Loucy (cell line): ENCODE data around the gene COG8.

ENCODE experiments used
- H2AFZ ChIP-seq: fragments of 200-600 bp; sonication (generic); 2 replicates; pipeline ENCODE4 v1.6.0; 2016; ENCODE audit warnings: antibody characterized with exemption, mild to moderate bottlenecking, low read length, moderate library complexity
- H3F3A ChIP-seq: fragments of 200-600 bp; 2 replicates; pipeline ENCODE4 v1.6.0; 2016; ENCODE audit warnings: antibody characterized with exemption, low read depth, mild to moderate bottlenecking
- H3K27me3 ChIP-seq: fragments of 200-600 bp; sonication (generic); 2 replicates; pipeline ENCODE4 v1.6.1; 2014; ENCODE audit warnings: low read length, mild to moderate bottlenecking; ENCODE audit not compliant: insufficient read depth, poor library complexity, severe bottlenecking
- H3K36me3 ChIP-seq: fragments of 200-600 bp; sonication (generic); 2 replicates; pipeline ENCODE4 v1.6.1; 2016; ENCODE audit warnings: low read length; ENCODE audit not compliant: insufficient read depth
- H3K4me1 ChIP-seq: fragments of 200-600 bp; sonication (generic); 2 replicates; pipeline ENCODE4 v1.5.1; 2014; ENCODE audit warnings: low read length, mild to moderate bottlenecking; ENCODE audit not compliant: insufficient read depth, poor library complexity, severe bottlenecking
- H3K4me2 ChIP-seq: fragments of 200-600 bp; sonication (generic); 2 replicates; pipeline ENCODE4 v1.6.0; 2014; ENCODE audit warnings: antibody characterized with exemption, low read length, low read depth, mild to moderate bottlenecking; ENCODE audit not compliant: poor library complexity, severe bottlenecking
- H3K4me3 ChIP-seq: fragments of 200-600 bp; sonication (generic); 2 replicates; pipeline ENCODE4 v1.5.1; 2014; ENCODE audit warnings: low read length, mild to moderate bottlenecking, mixed read lengths; ENCODE audit not compliant: poor library complexity, severe bottlenecking
- H3K79me2 ChIP-seq: fragments of 200-600 bp; sonication (generic); 2 replicates; pipeline ENCODE4 v1.6.1; 2014; ENCODE audit warnings: low read length; ENCODE audit not compliant: insufficient read depth
- H3K9ac ChIP-seq: fragments of 200-600 bp; sonication (generic); 2 replicates; pipeline ENCODE4 v1.6.0; 2014; ENCODE audit warnings: mild to moderate bottlenecking, low read depth, low read length, moderate library complexity; ENCODE audit not compliant: poor library complexity, severe bottlenecking
- H3K9me2 ChIP-seq: fragments of 200-600 bp; sonication (generic); replicated peaks from 2 replicates; pipeline ENCODE4 v1.6.1; 2016; ENCODE audit warnings: low read depth, low read length, mixed read lengths
- H3K9me3 ChIP-seq: fragments of 200-600 bp; sonication (generic); 2 replicates; pipeline ENCODE4 v1.6.1; 2014; ENCODE audit warnings: mild to moderate bottlenecking, antibody characterized with exemption, low read length, low read depth; ENCODE audit not compliant: insufficient read depth
- H4K20me1 ChIP-seq: fragments of 200-600 bp; sonication (generic); 2 replicates; pipeline ENCODE4 v1.6.0; 2014; ENCODE audit warnings: antibody characterized with exemption, low read length, mild to moderate bottlenecking; ENCODE audit not compliant: insufficient read depth, poor library complexity, severe bottlenecking
- CTCF ChIP-seq: fragments of 200-600 bp; sonication (generic); conservative IDR thresholded peaks from 2 replicates; pipeline ENCODE4 v1.5.1; 2014; ENCODE audit warnings: mild to moderate bottlenecking, antibody characterized with exemption, low read length
- EZH2phosphoT487 ChIP-seq: fragments of 200-600 bp; IDR thresholded peaks from 2 replicates; pipeline ENCODE4 v1.6.1; 2018; ENCODE audit warnings: antibody characterized with exemption, mild to moderate bottlenecking, moderate library complexity, borderline replicate concordance

Gene COG8

DNA sequence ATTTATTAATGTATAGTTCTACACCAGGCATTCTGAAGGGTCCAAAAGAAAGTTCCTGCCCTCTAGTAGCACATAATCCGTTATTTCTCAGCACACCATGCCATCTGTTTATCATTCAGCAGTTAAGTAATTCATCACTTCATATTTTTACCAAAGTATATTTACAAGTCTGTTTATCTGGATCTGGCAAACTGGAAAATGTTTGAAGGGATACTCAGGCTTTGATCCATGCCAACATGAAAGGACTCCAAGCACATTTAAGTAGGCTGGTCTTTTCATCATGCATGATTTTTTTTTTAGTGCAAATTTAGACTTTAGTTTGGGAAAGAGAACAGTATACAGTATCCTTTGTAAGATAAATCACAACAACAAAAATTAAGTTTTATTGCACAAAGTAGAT, 32.3 kb downstream of the COG8 start:
- H3K27me3 ChIP-seq: no peaks in the 10 kb centered on the region
- no peak overlapping the region for H3K9ac ChIP-seq
- TF ChIP-seq CTCF (no peak), EZH2phosphoT487 (no peak)
- H2AFZ ChIP-seq: no peak overlapping the region
- no peaks in the 10 kb centered on the region for H3K36me3 ChIP-seq
- no peak overlapping the region for H3K4me2 ChIP-seq
- peaks cover 8% of the 10 kb centered on the region for H3K79me2 ChIP-seq
- no peaks in the 10 kb centered on the region for H3K9me3 ChIP-seq
- peaks cover 6% of the 10 kb centered on the region for H4K20me1 ChIP-seq
- H3K4me1 ChIP-seq: peaks cover 6% of the 10 kb centered on the region
- no peak overlapping the region for H3K4me3 ChIP-seq
- H3F3A ChIP-seq: no peaks in the 10 kb centered on the region
- no peaks in the 10 kb centered on the region for H3K9me2 ChIP-seq

DNA sequence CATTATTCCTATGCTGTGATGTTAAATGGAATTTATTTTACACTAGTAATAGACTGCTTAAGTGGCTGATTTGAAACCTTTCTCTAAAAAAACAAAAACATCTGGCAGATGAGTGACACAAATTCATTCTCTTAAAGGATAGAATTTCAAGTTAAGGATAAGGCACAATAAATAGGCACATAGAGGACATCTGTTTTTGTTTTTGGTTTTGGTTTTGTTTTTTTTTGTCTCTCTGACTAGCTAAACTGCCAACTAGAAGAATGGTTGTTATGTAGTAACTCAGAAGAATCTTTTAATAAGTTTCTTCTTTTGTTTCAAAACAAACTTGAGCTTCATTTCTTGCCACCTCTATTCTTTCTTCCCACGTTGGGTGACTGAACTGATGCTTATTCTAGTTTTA, 33.3 kb downstream of the COG8 start:
- Histone ChIP-seq H4K20me1 (no peaks in the 10 kb centered on the region), H3K4me3 (no peak overlapping the region), H3K79me2 (no peaks in the 10 kb centered on the region), H2AFZ (no peak overlapping the region), H3K36me3 (no peaks in the 10 kb centered on the region; the same call in 1 of the 2 replicates), H3K9me2 (no peaks in the 10 kb centered on the region), H3K9ac (no peak overlapping the region), H3K4me1 (peaks cover 6% of the 10 kb centered on the region), H3F3A (no peaks in the 10 kb centered on the region), H3K27me3 (no peaks in the 10 kb centered on the region), H3K4me2 (no peak overlapping the region), H3K9me3 (no peaks in the 10 kb centered on the region)
- TF ChIP-seq EZH2phosphoT487 (no peak), CTCF (no peak)

DNA sequence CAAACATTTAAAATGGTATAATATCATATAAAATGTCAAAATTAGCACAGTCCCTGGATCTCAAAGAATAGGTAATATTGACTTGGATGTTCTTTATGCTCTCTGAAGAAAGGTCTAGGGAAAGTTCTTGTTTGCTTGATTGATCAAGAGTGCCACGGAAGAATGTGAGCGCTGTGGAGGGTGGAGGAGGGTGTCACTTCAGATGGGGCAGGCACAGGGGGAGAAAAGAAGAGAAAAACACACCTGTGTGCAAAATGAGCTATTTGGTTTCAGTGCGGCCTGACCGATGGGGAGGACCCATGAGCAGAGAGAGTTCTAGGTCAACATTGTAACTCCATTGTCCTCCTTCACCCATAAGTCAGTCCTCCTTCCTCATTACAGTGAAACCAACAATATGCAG, 37.1 kb downstream of the COG8 start:
- Histone ChIP-seq H4K20me1 (no peaks in the 10 kb centered on the region), H2AFZ (no peak overlapping the region), H3K4me1 (no peaks in the 10 kb centered on the region), H3K4me2 (no peak overlapping the region), H3K79me2 (no peaks in the 10 kb centered on the region), H3K9ac (no peak overlapping the region), H3K9me3 (no peaks in the 10 kb centered on the region), H3K4me3 (no peak overlapping the region), H3K27me3 (no peaks in the 10 kb centered on the region), H3F3A (no peaks in the 10 kb centered on the region), H3K36me3 (peaks cover 7% of the 10 kb centered on the region; the same call in 1 of the 2 replicates), H3K9me2 (no peaks in the 10 kb centered on the region)
- TF ChIP-seq CTCF (no peak), EZH2phosphoT487 (no peak)
